PFSK-1 (cell line): Measurements from ENCODE around the gene MED23.

Experiments used
- POLR2AphosphoS5 ChIP-seq: IDR thresholded peaks from 2 replicates; pipeline ENCODE4 v1.6.1; 2012; ENCODE audit warnings: low read depth, mild to moderate bottlenecking, control low read depth, low read length, moderate library complexity
- REST ChIP-seq, 2 experiments: IDR thresholded peaks; 2 replicates each; pipeline versions ENCODE4 v1.6.1 to v1.8.0; 2011 to 2012; ENCODE audit warnings: low read depth in 2 of 2, low read length in 2 of 2, control low read depth in 1 of 2, inconsistent platforms in 1 of 2, mild to moderate bottlenecking in 1 of 2, moderate library complexity in 1 of 2; ENCODE audit not compliant: insufficient read depth in 1 of 2
- SIN3A ChIP-seq: IDR thresholded peaks from 2 replicates; pipeline ENCODE4 v1.6.1; 2012; ENCODE audit warnings: mild to moderate bottlenecking, low read length, moderate library complexity, borderline replicate concordance; ENCODE audit not compliant: insufficient read depth
- TAF1 ChIP-seq: IDR thresholded peaks from 2 replicates; pipeline ENCODE4 v1.6.1; 2012; ENCODE audit warnings: low read length, control low read depth, borderline replicate concordance; ENCODE audit not compliant: insufficient read depth

GRCh38 chr6:131658287-131658686 lies 30.2 kb upstream of the MED23 start:
- TF ChIP-seq POLR2AphosphoS5 (no peak), SIN3A (no peak), REST (IDR thresholded peaks at IDR 0.05; ENCODE audit: insufficient read depth in 1 of 2, low read depth in 2 of 2, low read length in 2 of 2) (no peak), TAF1 (no peak)
